ENCODE data around the gene MLC1. TPM values are rescaled to one million over a fixed set of nuclear protein-coding genes. Genes with fewer than 3 reads are reported as not detected.

MLC1 gene
- total and polyA plus RNA-seq, 3 experiments from 2014 or later: 0.35 to 1.7 (median 0.47) TPM

- Histone ChIP-seq H3K36me3 (ENCODE audit: insufficient read depth, low read length) (no peaks in the 10 kb centered on the region), H3K4me1 (ENCODE audit: insufficient read depth, low read length) (no peaks in the 10 kb centered on the region), H3K9me3 (ENCODE audit: low read length) (no peaks in the 10 kb centered on the region), H3K27me3 (ENCODE audit: insufficient read depth, low read length, poor library complexity, severe bottlenecking) (no peaks in the 10 kb centered on the region), H3K4me3 (ENCODE audit: low read length) (no peak overlapping the region), H3K27ac (ENCODE audit: low read depth, low read length) (no peak overlapping the region)
- peak in 1 of 5 donors; percentile 3 for DNase-seq
- H3K27me3 Mint-ChIP-seq: peaks cover 0 to 3% of the 10 kb centered on the region in 2 donors
- H3K4me1 Mint-ChIP-seq: no peaks in the 10 kb centered on the region
- no peak overlapping the region for H3K4me3 Mint-ChIP-seq
- no peaks in the 10 kb centered on the region for H3K36me3 Mint-ChIP-seq
- H3K27ac Mint-ChIP-seq: no peak overlapping the region
- ChIA-PET POLR2A (no interaction called here), CTCF (no interaction called here)
- H3K9me3 Mint-ChIP-seq: no peaks in the 10 kb centered on the region
Observed at GRCh38 chr22:50070366-50070765, 14.9 kb downstream of the MLC1 start.

GRCh38 chr22:50068096-50068495, 17.1 kb downstream of the MLC1 start:
- no peak overlapping the region for H3K27ac Mint-ChIP-seq
- H3K27me3 Mint-ChIP-seq: peaks cover 0 to 3% of the 10 kb centered on the region in 2 donors
- H3K9me3 Mint-ChIP-seq: no peaks in the 10 kb centered on the region

GRCh38 chr22:50067244-50067643, 18.0 kb downstream of the MLC1 start:
- H3K27me3 ChIP-seq (ENCODE audit: insufficient read depth, low read length, poor library complexity, severe bottlenecking): no peaks in the 10 kb centered on the region
- no peaks in the 10 kb centered on the region for H3K4me1 ChIP-seq (ENCODE audit: insufficient read depth, low read length)
- H3K27me3 Mint-ChIP-seq: peaks cover 0 to 3% of the 10 kb centered on the region in 2 donors
- H3K9me3 Mint-ChIP-seq: no peaks in the 10 kb centered on the region
- no peaks in the 10 kb centered on the region for H3K9me3 ChIP-seq (ENCODE audit: low read length)
- DNase-seq: no peak
- no peaks in the 10 kb centered on the region for H3K4me1 Mint-ChIP-seq
- ChIA-PET POLR2A (no interaction called here), CTCF (no interaction called here)
- H3K36me3 Mint-ChIP-seq: no peaks in the 10 kb centered on the region
- H3K4me3 ChIP-seq (ENCODE audit: low read length): no peak overlapping the region
- no peak overlapping the region for H3K27ac ChIP-seq (ENCODE audit: low read depth, low read length)
- no peak overlapping the region for H3K27ac Mint-ChIP-seq
- H3K4me3 Mint-ChIP-seq: no peak overlapping the region
- H3K36me3 ChIP-seq (ENCODE audit: insufficient read depth, low read length): no peaks in the 10 kb centered on the region

More at GRCh38 chr22:50068096-50068495, 17.1 kb downstream of the MLC1 start:
- no peaks in the 10 kb centered on the region for H3K36me3 Mint-ChIP-seq
- no peak overlapping the region for H3K4me3 Mint-ChIP-seq
- DNase-seq: peak in 1 of 5 donors; percentile 12
- H3K27me3 ChIP-seq (ENCODE audit: insufficient read depth, low read length, poor library complexity, severe bottlenecking): no peaks in the 10 kb centered on the region
- no peaks in the 10 kb centered on the region for H3K4me1 ChIP-seq (ENCODE audit: insufficient read depth, low read length)
- ChIA-PET CTCF (no interaction called here), POLR2A (no interaction called here)
- no peaks in the 10 kb centered on the region for H3K9me3 ChIP-seq (ENCODE audit: low read length)
- no peak overlapping the region for H3K4me3 ChIP-seq (ENCODE audit: low read length)
- no peaks in the 10 kb centered on the region for H3K4me1 Mint-ChIP-seq
- no peaks in the 10 kb centered on the region for H3K36me3 ChIP-seq (ENCODE audit: insufficient read depth, low read length)
- no peak overlapping the region for H3K27ac ChIP-seq (ENCODE audit: low read depth, low read length)

- Mint-ChIP-seq H3K36me3 (no peaks in the 10 kb centered on the region), H3K4me3 (no peak overlapping the region), H3K9me3 (no peaks in the 10 kb centered on the region), H3K27me3 (peaks cover 5 to 7% of the 10 kb centered on the region in 2 donors), H3K4me1 (peaks cover 0 to 2% (median 0%) of the 10 kb centered on the region in 3 donors), H3K27ac (no peak overlapping the region)
- ChIA-PET CTCF (no interaction called here), POLR2A (no interaction called here)
- Histone ChIP-seq H3K4me1 (ENCODE audit: insufficient read depth, low read length) (no peaks in the 10 kb centered on the region), H3K27ac (ENCODE audit: low read depth, low read length) (no peak overlapping the region), H3K27me3 (ENCODE audit: insufficient read depth, low read length, poor library complexity, severe bottlenecking) (no peaks in the 10 kb centered on the region), H3K36me3 (ENCODE audit: insufficient read depth, low read length) (no peaks in the 10 kb centered on the region), H3K4me3 (ENCODE audit: low read length) (no peak overlapping the region), H3K9me3 (ENCODE audit: low read length) (no peaks in the 10 kb centered on the region)
- no peak for DNase-seq
Observed at GRCh38 chr22:50064453-50064852, 20.8 kb downstream of the MLC1 start.

GRCh38 chr22:50063589-50064393, 21.4 kb downstream of the MLC1 start:
- H3K4me3 ChIP-seq (ENCODE audit: low read length): no peak overlapping the region
- Mint-ChIP-seq H3K4me3 (no peak overlapping the region), H3K36me3 (no peaks in the 10 kb centered on the region), H3K9me3 (no peaks in the 10 kb centered on the region), H3K4me1 (peaks cover 0 to 9% (median 0%) of the 10 kb centered on the region in 3 donors), H3K27me3 (peaks cover 6 to 13% of the 10 kb centered on the region in 2 donors), H3K27ac (no peak overlapping the region)
- no peaks in the 10 kb centered on the region for H3K9me3 ChIP-seq (ENCODE audit: low read length)
- no peaks in the 10 kb centered on the region for H3K36me3 ChIP-seq (ENCODE audit: insufficient read depth, low read length)
- ChIA-PET POLR2A (no interaction called here), CTCF (no interaction called here)
- DNase-seq: no peak
- H3K27me3 ChIP-seq (ENCODE audit: insufficient read depth, low read length, poor library complexity, severe bottlenecking): no peaks in the 10 kb centered on the region
- H3K27ac ChIP-seq (ENCODE audit: low read depth, low read length): no peak overlapping the region
- no peaks in the 10 kb centered on the region for H3K4me1 ChIP-seq (ENCODE audit: insufficient read depth, low read length)

- no peak overlapping the region for H3K27ac ChIP-seq (ENCODE audit: low read depth, low read length)
- H3K4me3 Mint-ChIP-seq: no peak overlapping the region
- no peaks in the 10 kb centered on the region for H3K9me3 Mint-ChIP-seq
Observed at GRCh38 chr22:50062509-50063135, 22.6 kb downstream of the MLC1 start.

GRCh38 chr22:50061824-50062355, 23.3 kb downstream of the MLC1 start:
- Mint-ChIP-seq H3K9me3 (no peaks in the 10 kb centered on the region), H3K27ac (no peak overlapping the region), H3K4me3 (no peak overlapping the region), H3K27me3 (peaks cover 7 to 15% of the 10 kb centered on the region in 2 donors), H3K36me3 (no peaks in the 10 kb centered on the region), H3K4me1 (peaks cover 0 to 12% (median 0%) of the 10 kb centered on the region in 3 donors)
- Histone ChIP-seq H3K4me1 (ENCODE audit: insufficient read depth, low read length) (no peaks in the 10 kb centered on the region), H3K4me3 (ENCODE audit: low read length) (no peak overlapping the region), H3K36me3 (ENCODE audit: insufficient read depth, low read length) (no peaks in the 10 kb centered on the region), H3K27me3 (ENCODE audit: insufficient read depth, low read length, poor library complexity, severe bottlenecking) (peaks cover 4% of the 10 kb centered on the region), H3K27ac (ENCODE audit: low read depth, low read length) (no peak overlapping the region), H3K9me3 (ENCODE audit: low read length) (no peaks in the 10 kb centered on the region)
- no peak for DNase-seq
- ChIA-PET POLR2A (no interaction called here), CTCF (no interaction called here)

More at GRCh38 chr22:50062509-50063135, 22.6 kb downstream of the MLC1 start:
- no peak overlapping the region for H3K27ac Mint-ChIP-seq
- no peaks in the 10 kb centered on the region for H3K4me1 ChIP-seq (ENCODE audit: insufficient read depth, low read length)
- CTCF ChIA-PET: no interaction called here
- no peaks in the 10 kb centered on the region for H3K36me3 ChIP-seq (ENCODE audit: insufficient read depth, low read length)
- no peaks in the 10 kb centered on the region for H3K9me3 ChIP-seq (ENCODE audit: low read length)
- DNase-seq: no peak
- peaks cover 7 to 15% of the 10 kb centered on the region in 2 donors for H3K27me3 Mint-ChIP-seq
- POLR2A ChIA-PET: no interaction called here
- H3K4me1 Mint-ChIP-seq: peaks cover 0 to 11% (median 0%) of the 10 kb centered on the region in 3 donors
- H3K4me3 ChIP-seq (ENCODE audit: low read length): no peak overlapping the region
- peaks cover 2% of the 10 kb centered on the region for H3K27me3 ChIP-seq (ENCODE audit: insufficient read depth, low read length, poor library complexity, severe bottlenecking)
- no peaks in the 10 kb centered on the region for H3K36me3 Mint-ChIP-seq

- ChIA-PET CTCF (no interaction called here), POLR2A (no interaction called here)
- Mint-ChIP-seq H3K9me3 (no peaks in the 10 kb centered on the region), H3K4me1 (peaks cover 0 to 12% (median 0%) of the 10 kb centered on the region in 3 donors), H3K36me3 (no peaks in the 10 kb centered on the region), H3K4me3 (no peak overlapping the region), H3K27me3 (peaks cover 7 to 21% of the 10 kb centered on the region in 2 donors), H3K27ac (no peak overlapping the region)
- no peak for DNase-seq
- Histone ChIP-seq H3K36me3 (ENCODE audit: insufficient read depth, low read length) (no peaks in the 10 kb centered on the region), H3K9me3 (ENCODE audit: low read length) (no peaks in the 10 kb centered on the region), H3K4me3 (ENCODE audit: low read length) (no peak overlapping the region), H3K4me1 (ENCODE audit: insufficient read depth, low read length) (no peaks in the 10 kb centered on the region), H3K27me3 (ENCODE audit: insufficient read depth, low read length, poor library complexity, severe bottlenecking) (peaks cover 4% of the 10 kb centered on the region), H3K27ac (ENCODE audit: low read depth, low read length) (no peak overlapping the region)
Observed at GRCh38 chr22:50061141-50061823, 23.9 kb downstream of the MLC1 start.

Measured in CD8-positive, alpha-beta memory T cell (primary cell).